Breast epithelium (tissue), 4 donors: ENCODE results near the gene SKP1. TPM values are rescaled to one million over a fixed set of nuclear protein-coding genes. Genes with fewer than 3 reads are reported as not detected.

ENCODE experiments used
- DNase-seq, 2 donors: peaks; one replicate each; pipeline ENCODE4 v3.0.0-alpha.2; 2019; ENCODE audit warnings: low spot score in 2 of 2
- H3K27ac ChIP-seq, 2 donors: fragments of 200-600 bp; sonication (generic) in 1 of 2; one replicate each; pipeline ENCODE4 v1.5.1; 2016 to 2019; ENCODE audit warnings: mild to moderate bottlenecking in 1 of 2
- H3K27me3 ChIP-seq, 2 donors: fragments of 200-600 bp; sonication (generic) in 1 of 2; one replicate each; pipeline versions ENCODE4 v1.5.1 to v1.6.0; 2017 to 2019; ENCODE audit warnings: control low read depth in 1 of 2, mild to moderate bottlenecking in 1 of 2
- H3K36me3 ChIP-seq: fragments of 200-600 bp; one replicate; pipeline ENCODE4 v1.5.1; 2019
- H3K4me1 ChIP-seq, 2 donors: fragments of 200-600 bp; sonication (generic); one replicate each; pipeline ENCODE4 v1.5.1; 2016 to 2019; ENCODE audit warnings: control low read depth in 1 of 2
- H3K4me3 ChIP-seq, 3 donors: fragments of 200-600 bp; sonication (generic); 1 replicate in 2 of 3; 2 replicates in 1 of 3; pipeline ENCODE4 v1.5.1; 2016 to 2019; ENCODE audit warnings: mild to moderate bottlenecking in 3 of 3, moderate library complexity in 2 of 3
- H3K9me3 ChIP-seq, 2 donors: fragments of 200-600 bp; sonication (generic) in 1 of 2; one replicate each; pipeline ENCODE4 v1.5.1; 2016 to 2019; ENCODE audit warnings: control low read depth in 1 of 2
- CTCF ChIP-seq, 3 donors: fragments of 450-650 bp; IDR thresholded peaks; one replicate each; pipeline ENCODE4 v1.5.1; 2016 to 2017; ENCODE audit warnings: antibody characterized with exemption in 3 of 3, mild to moderate bottlenecking in 3 of 3, moderate library complexity in 3 of 3
- POLR2A ChIP-seq: fragments of 450-650 bp; IDR thresholded peaks from one replicate; pipeline ENCODE4 v1.6.1; 2016; ENCODE audit warnings: antibody characterized with exemption, mild to moderate bottlenecking, moderate library complexity
- POLR2AphosphoS5 ChIP-seq, 3 donors: sonication (generic); formaldehyde crosslinking; IDR thresholded peaks; one replicate each; pipeline ENCODE4 v1.6.1; 2017; ENCODE audit warnings: antibody characterized with exemption in 3 of 3
- intact Hi-C: fragments of 100-400 bp; cut with DNase I; formaldehyde crosslinking; loops from one replicate; pipeline ENCODE4 v1.15.1; 2023; ENCODE audit warnings: low total_unique reads
- total RNA-seq, 3 donors: library from RNA; depleted of rRNA; stranded (reverse); fragments of >200 nt; gene quantifications; one replicate each; pipeline ENCODE4 v1.1.0, GENCODE V29; 2016

SKP1 gene
- total RNA-seq, 3 donors from 2014 or later, result 158 to 291 (median 259) TPM

DNA sequence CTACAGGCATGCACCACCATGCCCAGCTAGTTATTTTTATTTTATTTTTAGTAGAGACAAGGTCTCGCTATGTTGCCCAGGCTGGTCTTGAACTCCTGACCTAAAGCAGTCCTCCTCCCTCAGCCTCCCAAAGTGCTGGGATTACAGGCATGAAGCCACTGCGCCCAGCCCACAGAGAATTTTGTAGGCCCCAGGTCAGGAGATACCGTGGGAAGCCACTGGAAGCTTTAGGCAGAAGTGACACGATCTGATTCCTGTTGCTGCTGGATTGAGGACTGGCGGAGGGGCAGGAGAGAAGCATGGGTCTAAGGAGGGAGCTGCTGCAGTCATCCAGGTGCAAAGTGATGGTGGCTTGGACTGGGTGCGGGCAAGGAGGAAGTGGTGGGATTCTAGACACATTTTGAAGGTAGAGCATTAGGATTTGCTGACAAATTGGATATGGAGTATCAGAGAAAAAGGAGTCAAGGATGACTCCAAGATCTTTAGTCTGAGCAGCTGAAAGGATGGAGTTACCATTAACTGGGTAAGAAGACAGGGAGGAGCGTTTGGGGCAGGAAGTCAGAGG lies 41.6 kb downstream of the SKP1 start:
- TF ChIP-seq POLR2A (no peak), CTCF (IDR thresholded peaks at IDR 0.05) (no peak), POLR2AphosphoS5 (IDR thresholded peaks at IDR 0.05) (no peak)
- Histone ChIP-seq H3K27ac (peak overlapping the region in 1 of 2 donors; percentile 61), H3K4me3 (no peak overlapping the region), H3K36me3 (no peaks in the 10 kb centered on the region), H3K9me3 (no peaks in the 10 kb centered on the region), H3K27me3 (no peaks in the 10 kb centered on the region), H3K4me1 (peaks cover 0 to 15% of the 10 kb centered on the region in 2 donors)
- DNase-seq, result peak in 1 of 2 donors; percentile 7
- intact Hi-C loops, result loop anchor here (5.0 to 10.0 kb wide), 2 partner anchors 90 to 793 kb away; no protein-coding TSS in a partner anchor

- H3K27ac ChIP-seq, result peak overlapping the region; percentile 61 to 71
- peak in 1 of 2 donors; percentile 49 for DNase-seq
- H3K36me3 ChIP-seq, result no peaks in the 10 kb centered on the region
- TF ChIP-seq POLR2A, result no peak
- TF ChIP-seq CTCF (IDR thresholded peaks at IDR 0.05), result no peak
- no peak for TF ChIP-seq POLR2AphosphoS5 (IDR thresholded peaks at IDR 0.05)
- no peak overlapping the region for H3K4me3 ChIP-seq
- peaks cover 0 to 14% of the 10 kb centered on the region in 2 donors for H3K4me1 ChIP-seq
- H3K9me3 ChIP-seq, result no peaks in the 10 kb centered on the region
- no peaks in the 10 kb centered on the region for H3K27me3 ChIP-seq
- intact Hi-C loops, result loop anchor here (10.0 kb wide), 1 partner anchor 89 kb away; no protein-coding TSS in a partner anchor
Observed at GRCh38 chr5:134133995-134134541, 42.7 kb downstream of the SKP1 start.

- Histone ChIP-seq H3K27me3 (no peaks in the 10 kb centered on the region), H3K4me3 (no peak overlapping the region), H3K27ac (peak overlapping the region; percentile 61 to 71), H3K9me3 (no peaks in the 10 kb centered on the region), H3K4me1 (peaks cover under 1 to 14% of the 10 kb centered on the region in 2 donors), H3K36me3 (no peaks in the 10 kb centered on the region)
- DNase-seq, result no peak
- TF ChIP-seq POLR2AphosphoS5 (IDR thresholded peaks at IDR 0.05), result no peak
- intact Hi-C loops, result loop anchor here (10.0 kb wide), 1 partner anchor 89 kb away; no protein-coding TSS in a partner anchor
Observed at GRCh38 chr5:134133188-134133994, 43.4 kb downstream of the SKP1 start.

DNA sequence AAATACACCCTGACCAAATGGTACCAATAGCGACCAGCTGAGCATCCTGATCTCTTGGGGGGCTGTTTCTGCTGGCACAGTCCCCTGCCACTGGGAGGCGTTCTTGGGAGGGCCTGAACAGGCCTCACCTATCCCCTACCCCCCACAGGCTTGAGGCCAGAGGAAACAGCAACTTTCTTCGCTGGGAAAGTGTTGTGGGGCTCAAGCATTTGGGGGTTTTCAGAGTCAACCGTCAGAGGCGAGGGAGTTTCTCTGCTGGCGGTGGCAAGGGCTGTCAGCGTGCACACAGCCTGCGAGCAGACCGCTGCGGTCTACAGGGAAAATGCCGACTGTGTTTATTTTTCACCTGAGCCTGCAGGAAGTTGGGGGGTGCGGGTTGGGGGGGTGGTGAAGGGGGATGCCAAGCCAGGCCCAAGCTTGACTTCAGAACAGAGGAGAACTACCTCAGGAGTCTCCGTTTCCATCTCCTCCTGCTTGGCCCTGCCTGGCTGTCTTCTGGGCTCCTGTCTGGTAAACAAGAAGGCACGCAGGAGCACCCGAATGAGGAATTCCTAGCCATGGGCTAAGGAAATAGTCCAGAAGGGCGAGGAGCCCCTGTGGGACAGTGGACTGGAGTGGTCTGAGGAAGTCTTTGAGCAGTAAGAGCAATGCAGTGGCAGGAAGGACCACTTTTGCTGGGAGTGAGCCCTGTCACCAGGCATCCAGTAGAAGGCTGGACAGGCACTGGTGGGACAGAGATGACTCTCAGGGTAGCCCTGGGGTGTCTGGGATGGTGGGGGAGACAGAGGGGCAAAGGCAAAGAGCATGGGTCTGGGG lies 44.2 kb downstream of the SKP1 start:
- H3K4me1 ChIP-seq, result peaks cover 5 to 14% of the 10 kb centered on the region in 2 donors
- no peak overlapping the region for H3K4me3 ChIP-seq
- no peaks in the 10 kb centered on the region for H3K9me3 ChIP-seq
- TF ChIP-seq POLR2A (no peak), CTCF (IDR thresholded peaks at IDR 0.05) (no peak), POLR2AphosphoS5 (IDR thresholded peaks at IDR 0.05) (no peak)
- H3K36me3 ChIP-seq, result no peaks in the 10 kb centered on the region
- no peak for DNase-seq
- H3K27ac ChIP-seq, result peak overlapping the region; percentile 61 to 71
- no peaks in the 10 kb centered on the region for H3K27me3 ChIP-seq
- intact Hi-C loops, result loop anchor here (10.0 kb wide), 1 partner anchor 88 kb away; no protein-coding TSS in a partner anchor
